HEK293 (cell line): Measurements from ENCODE around the gene SETD2.

ENCODE experiments used
- CTCF ChIA-PET: fragments of 350-600 bp; formaldehyde crosslinking; extraction: SDS; loops from one replicate; lab custom pipeline; 2021; ENCODE audit warnings: antibody characterized with exemption; lab: Yijun Ruan, JAX
- POLR2A ChIA-PET: fragments of 300-600 bp; formaldehyde crosslinking; extraction: SDS; loops from one replicate; lab custom pipeline; 2020; ENCODE audit warnings: antibody characterized with exemption, inconsistent platforms; lab: Yijun Ruan, JAX
- H3K27ac ChIP-seq: fragments of 200-500 bp; sonication (Bioruptor generic); 2 replicates; pipeline ENCODE4 v1.5.1; 2014; ENCODE audit warnings: low read depth, low read length, control low read depth, inconsistent platforms; ENCODE audit errors: extremely low read depth
- H3K36me3 ChIP-seq, 2 experiments: fragments of 200-500 bp in 1 of 2; sonication (Bioruptor generic) in 1 of 2; 1 replicate in 1 of 2; 2 replicates in 1 of 2; pipeline ENCODE4 v1.5.1; 2014 to 2017; ENCODE audit warnings: inconsistent platforms in 2 of 2, low read length in 2 of 2; ENCODE audit not compliant: control insufficient read depth in 2 of 2, insufficient read depth in 1 of 2
- H3K4me1 ChIP-seq: fragments of 200-500 bp; sonication (Bioruptor generic); 2 replicates; pipeline ENCODE4 v1.5.1; 2014; ENCODE audit warnings: mild to moderate bottlenecking, low read length, inconsistent platforms; ENCODE audit not compliant: control insufficient read depth, insufficient read depth
- H3K4me3 ChIP-seq: 2 replicates; pipeline ENCODE4 v1.5.1; 2011; ENCODE audit warnings: low read depth, mild to moderate bottlenecking, control low read depth, low read length, moderate library complexity
- H3K9me3 ChIP-seq: fragments of 200-500 bp; sonication (Bioruptor generic); 2 replicates; pipeline ENCODE4 v1.5.1; 2014; ENCODE audit warnings: low read depth, low read length, inconsistent platforms; ENCODE audit not compliant: control insufficient read depth, insufficient read depth
- BCL11B ChIP-seq: fragments of 450-650 bp; formaldehyde crosslinking; IDR thresholded peaks from 2 replicates; pipeline ENCODE4 v1.5.1; 2016; ENCODE audit warnings: low read depth, missing biosample characterization, missing genetic modification characterization
- GFI1B ChIP-seq: fragments of 450-650 bp; formaldehyde crosslinking; IDR thresholded peaks from 2 replicates; pipeline ENCODE4 v1.5.1; 2016; ENCODE audit warnings: missing biosample characterization, missing genetic modification characterization
- HOXC10 ChIP-seq: sonication (generic); formaldehyde crosslinking; IDR thresholded peaks from 2 replicates; pipeline ENCODE4 v1.8.1; 2023; ENCODE audit warnings: mild to moderate bottlenecking, missing genetic modification reagents
- KLF10 ChIP-seq: fragments of 450-650 bp; IDR thresholded peaks from 2 replicates; pipeline ENCODE4 v1.5.1; 2018; ENCODE audit warnings: missing biosample characterization, mild to moderate bottlenecking, missing genetic modification characterization
- SETDB1 ChIP-seq: IDR thresholded peaks from one replicate; pipeline ENCODE4 v1.6.1; 2017; ENCODE audit warnings: mild to moderate bottlenecking, low read length, moderate library complexity, mixed read lengths; ENCODE audit not compliant: insufficient read length
- TRIM28 ChIP-seq: IDR thresholded peaks from 2 replicates; pipeline ENCODE4 v1.6.1; 2011; ENCODE audit warnings: low read length, control low read depth, borderline replicate concordance
- ZBTB7A ChIP-seq: fragments of 450-650 bp; formaldehyde crosslinking; IDR thresholded peaks from 2 replicates; pipeline ENCODE4 v1.5.1; 2016; ENCODE audit warnings: low read depth, missing biosample characterization, missing genetic modification characterization
- ZIC2 ChIP-seq: fragments of 450-650 bp; formaldehyde crosslinking; IDR thresholded peaks from 2 replicates; pipeline ENCODE4 v1.5.1; 2016; ENCODE audit warnings: missing biosample characterization, missing genetic modification characterization
- ZNF2 ChIP-seq: fragments of 450-650 bp; formaldehyde crosslinking; IDR thresholded peaks from 2 replicates; pipeline ENCODE4 v1.5.1; 2016; ENCODE audit warnings: missing biosample characterization, missing genetic modification characterization
- ZNF292 ChIP-seq: fragments of 450-650 bp; formaldehyde crosslinking; IDR thresholded peaks from 2 replicates; pipeline ENCODE4 v1.5.1; 2016; ENCODE audit warnings: low read depth, missing biosample characterization, missing genetic modification characterization, borderline replicate concordance
- ZNF561 ChIP-seq: fragments of 450-650 bp; IDR thresholded peaks from 2 replicates; pipeline ENCODE4 v1.5.1; 2018; ENCODE audit warnings: missing biosample characterization, missing genetic modification characterization, borderline replicate concordance
- ZNF600 ChIP-seq: fragments of 450-650 bp; formaldehyde crosslinking; IDR thresholded peaks from 2 replicates; pipeline ENCODE4 v1.5.1; 2016; ENCODE audit warnings: missing biosample characterization, missing genetic modification characterization
- ZNF623 ChIP-seq: fragments of 450-650 bp; formaldehyde crosslinking; IDR thresholded peaks from 2 replicates; pipeline ENCODE4 v1.5.1; 2016; ENCODE audit warnings: missing biosample characterization, missing genetic modification characterization
- ZNF654 ChIP-seq: fragments of 450-650 bp; formaldehyde crosslinking; IDR thresholded peaks from 2 replicates; pipeline ENCODE4 v1.5.1; 2016; ENCODE audit warnings: low read depth, missing biosample characterization, missing genetic modification characterization
- ZNF677 ChIP-seq: fragments of 450-650 bp; IDR thresholded peaks from 2 replicates; pipeline ENCODE4 v1.5.0; 2018; ENCODE audit warnings: missing biosample characterization, mild to moderate bottlenecking, missing genetic modification characterization, moderate library complexity
- ZNF747 ChIP-seq: fragments of 450-650 bp; formaldehyde crosslinking; IDR thresholded peaks from 2 replicates; pipeline ENCODE4 v1.5.1; 2016; ENCODE audit warnings: missing biosample characterization, missing genetic modification characterization
- ZNF785 ChIP-seq: fragments of 450-650 bp; formaldehyde crosslinking; IDR thresholded peaks from 2 replicates; pipeline ENCODE4 v1.5.1; 2016; ENCODE audit warnings: missing biosample characterization, missing genetic modification characterization
- ZSCAN30 ChIP-seq: fragments of 450-650 bp; IDR thresholded peaks from 2 replicates; pipeline ENCODE4 v1.5.1; 2018; ENCODE audit warnings: missing biosample characterization, mild to moderate bottlenecking, missing genetic modification characterization, moderate library complexity
- TF ChIP-seq, protein P1 (sequence below): fragments of 450-650 bp; formaldehyde crosslinking; IDR thresholded peaks from 2 replicates; pipeline ENCODE4 v1.5.1; 2016; ENCODE audit warnings: missing biosample characterization, missing genetic modification characterization
- TF ChIP-seq, protein P2 (sequence below): fragments of 450-650 bp; formaldehyde crosslinking; IDR thresholded peaks from 2 replicates; pipeline ENCODE4 v1.5.1; 2016; ENCODE audit warnings: missing biosample characterization, missing genetic modification characterization

SETD2 gene

DNA sequence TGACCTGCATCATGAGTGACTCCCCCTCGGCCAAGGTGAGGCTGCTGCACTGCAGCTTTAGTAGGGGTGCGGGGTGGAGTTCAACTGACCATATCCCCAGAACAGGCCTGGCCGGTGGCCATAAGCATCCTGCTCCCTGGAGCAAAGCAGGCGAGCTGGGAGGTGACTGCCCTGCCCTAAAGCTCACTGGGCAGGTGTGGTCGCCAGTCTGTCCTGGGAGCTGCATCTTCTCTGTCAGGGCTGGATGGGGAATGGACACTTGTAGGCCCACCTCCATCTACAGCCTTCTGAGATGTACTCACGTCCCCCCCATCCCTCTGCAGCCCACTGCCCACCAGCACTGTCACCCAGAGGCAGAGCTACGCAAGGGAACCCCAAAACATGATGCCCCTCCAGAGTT is 169.9 kb downstream of the SETD2 start:
- no peaks in the 10 kb centered on the region for H3K9me3 ChIP-seq
- ChIA-PET POLR2A (interaction anchor here (0.9 kb wide), 1 partner anchor 17 kb away, joined by 3 read pairs; the partner anchor contains the start of gene CCDC12), CTCF (interaction anchor here (0.6 kb wide), 2 partner anchors 140 to 289 kb away, joined by 4 read pairs; no protein-coding TSS in a partner anchor)
- H3K4me1 ChIP-seq: no peaks in the 10 kb centered on the region
- no peak overlapping the region for H3K4me3 ChIP-seq
- no peak overlapping the region for H3K27ac ChIP-seq
- H3K36me3 ChIP-seq: peaks cover 0 to 45% of the 10 kb centered on the region in 2 experiments; a peak in 1 of 3 replicates
- TF ChIP-seq, protein P1, sequence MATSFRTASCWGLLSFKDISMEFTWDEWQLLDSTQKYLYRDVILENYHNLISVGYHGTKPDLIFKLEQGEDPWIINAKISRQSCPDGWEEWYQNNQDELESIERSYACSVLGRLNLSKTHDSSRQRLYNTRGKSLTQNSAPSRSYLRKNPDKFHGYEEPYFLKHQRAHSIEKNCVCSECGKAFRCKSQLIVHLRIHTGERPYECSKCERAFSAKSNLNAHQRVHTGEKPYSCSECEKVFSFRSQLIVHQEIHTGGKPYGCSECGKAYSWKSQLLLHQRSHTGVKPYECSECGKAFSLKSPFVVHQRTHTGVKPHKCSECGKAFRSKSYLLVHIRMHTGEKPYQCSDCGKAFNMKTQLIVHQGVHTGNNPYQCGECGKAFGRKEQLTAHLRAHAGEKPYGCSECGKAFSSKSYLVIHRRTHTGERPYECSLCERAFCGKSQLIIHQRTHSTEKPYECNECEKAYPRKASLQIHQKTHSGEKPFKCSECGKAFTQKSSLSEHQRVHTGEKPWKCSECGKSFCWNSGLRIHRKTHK (tag by site-specific recombination): no peak
- TF ChIP-seq HOXC10 (no peak), ZNF785 (no peak), ZNF2 (tag by site-specific recombination) (no peak), BCL11B (no peak), ZNF677 (tag by site-specific recombination) (no peak), ZSCAN30 (tag by site-specific recombination) (no peak)

DNA sequence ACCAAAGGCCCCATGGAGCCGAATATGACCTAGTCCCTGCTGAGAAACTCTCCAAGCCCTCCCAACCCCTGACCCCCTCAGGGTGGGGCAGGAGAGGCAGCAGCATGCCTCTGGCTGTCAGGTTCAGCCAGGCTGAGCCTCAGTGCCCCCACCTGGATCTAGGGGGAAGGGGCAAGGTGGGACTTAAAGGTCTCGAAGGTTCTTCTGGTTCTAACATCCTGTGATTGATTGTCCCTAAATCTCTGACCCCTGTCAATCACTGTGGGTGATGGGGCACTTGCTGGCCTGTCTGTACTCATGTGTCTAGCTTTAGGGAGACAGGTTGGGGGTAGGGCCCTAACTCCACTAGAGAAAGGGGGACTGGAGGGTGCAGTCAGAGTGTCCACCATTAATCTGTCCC is 170.6 kb downstream of the SETD2 start:
- Histone ChIP-seq H3K4me3 (no peak overlapping the region), H3K27ac (no peak overlapping the region), H3K9me3 (no peaks in the 10 kb centered on the region), H3K36me3 (peaks cover 0 to 46% of the 10 kb centered on the region in 2 experiments; a peak in 1 of 3 replicates), H3K4me1 (no peaks in the 10 kb centered on the region)
- TF ChIP-seq ZIC2 (tag by site-specific recombination) (0 out of 2 replicates have a peak, but pooled peaks have one; percentile 25), ZBTB7A (tag by site-specific recombination) (no peak), ZNF561 (tag by site-specific recombination) (no peak)
- POLR2A ChIA-PET: interaction anchor here (0.9 kb wide), 1 partner anchor 16 kb away, joined by 3 read pairs; the partner anchor contains the start of gene CCDC12
- CTCF ChIA-PET: interaction anchor here (0.6 kb wide), 2 partner anchors 43 to 288 kb away, joined by 4 read pairs; no protein-coding TSS in a partner anchor

DNA sequence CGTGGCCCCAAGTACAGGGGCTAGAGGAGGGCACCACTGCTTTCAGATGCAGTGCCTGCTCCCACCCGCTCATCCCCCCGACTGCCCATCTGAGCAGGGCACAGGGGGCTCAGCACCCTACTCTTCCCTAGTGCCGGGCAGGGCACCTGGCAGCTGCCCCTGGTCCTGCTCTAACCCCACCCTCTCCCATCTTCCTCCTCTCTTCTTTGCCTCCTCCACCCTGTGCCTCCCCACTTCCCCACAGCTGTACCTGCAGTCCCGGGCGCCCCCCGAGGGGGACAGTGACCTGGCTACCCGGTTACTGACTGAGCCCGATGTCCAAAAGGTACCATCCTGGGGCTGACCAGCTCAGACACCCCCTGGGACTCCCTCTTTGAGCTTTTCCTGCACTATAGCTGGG is 171.7 kb downstream of the SETD2 start:
- no peaks in the 10 kb centered on the region for H3K9me3 ChIP-seq
- ChIA-PET CTCF (interaction anchor here (0.7 kb wide), 1 partner anchor 68 kb away, joined by 3 read pairs; no protein-coding TSS in a partner anchor), POLR2A (no interaction called here)
- H3K36me3 ChIP-seq: peaks cover 0 to 45% of the 10 kb centered on the region in 2 experiments; a peak in 1 of 3 replicates
- 0 out of 2 replicates have a peak, but pooled peaks have one; percentile 2 for TF ChIP-seq ZNF600 (tag by site-specific recombination)
- TF ChIP-seq ZNF623 (tag by site-specific recombination): no peak
- no peak for TF ChIP-seq TRIM28
- H3K27ac ChIP-seq: no peak overlapping the region
- no peak overlapping the region for H3K4me3 ChIP-seq
- H3K4me1 ChIP-seq: no peaks in the 10 kb centered on the region

DNA sequence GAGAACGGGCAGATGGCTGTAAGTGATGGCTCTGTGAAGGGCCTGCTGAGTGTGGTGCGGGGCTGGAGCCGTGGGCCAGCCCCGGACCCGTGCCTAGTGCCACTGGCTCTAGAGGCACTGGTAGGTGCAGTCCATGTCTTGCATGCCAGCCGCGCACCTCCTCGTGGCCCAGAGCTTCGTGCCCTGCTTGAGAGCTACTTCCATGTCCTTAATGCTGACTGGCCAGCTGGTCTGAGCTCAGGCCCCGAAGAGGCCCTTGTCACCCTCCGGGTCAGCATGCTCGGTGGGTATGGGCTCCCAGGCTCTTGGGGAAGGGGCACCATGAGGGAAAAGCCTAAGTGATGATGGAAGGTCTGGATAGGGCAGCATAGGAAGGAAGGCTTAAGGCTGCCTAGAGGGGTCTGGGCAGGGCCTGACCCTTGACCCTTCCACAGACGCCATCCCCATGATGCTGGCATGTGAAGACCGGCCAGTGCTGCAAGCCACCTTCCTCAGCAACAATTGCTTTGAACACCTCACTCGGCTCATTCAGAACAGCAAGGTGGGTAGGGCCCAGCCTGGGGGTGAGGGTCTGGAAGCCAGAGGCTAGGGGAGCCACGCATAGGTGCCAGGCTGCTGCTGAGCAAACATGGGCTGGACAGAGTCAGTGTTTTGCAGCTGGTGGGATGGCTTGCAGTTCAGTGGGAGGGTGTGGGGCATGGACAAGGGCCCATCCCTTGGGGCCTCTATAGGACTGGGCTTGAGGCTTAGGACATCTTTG is 172.3 kb downstream of the SETD2 start:
- ChIA-PET CTCF (no interaction called here), POLR2A (no interaction called here)
- no peaks in the 10 kb centered on the region for H3K9me3 ChIP-seq
- TF ChIP-seq ZNF2 (tag by site-specific recombination): no peak
- TF ChIP-seq ZNF654 (tag by site-specific recombination): no peak
- TF ChIP-seq, protein P2, sequence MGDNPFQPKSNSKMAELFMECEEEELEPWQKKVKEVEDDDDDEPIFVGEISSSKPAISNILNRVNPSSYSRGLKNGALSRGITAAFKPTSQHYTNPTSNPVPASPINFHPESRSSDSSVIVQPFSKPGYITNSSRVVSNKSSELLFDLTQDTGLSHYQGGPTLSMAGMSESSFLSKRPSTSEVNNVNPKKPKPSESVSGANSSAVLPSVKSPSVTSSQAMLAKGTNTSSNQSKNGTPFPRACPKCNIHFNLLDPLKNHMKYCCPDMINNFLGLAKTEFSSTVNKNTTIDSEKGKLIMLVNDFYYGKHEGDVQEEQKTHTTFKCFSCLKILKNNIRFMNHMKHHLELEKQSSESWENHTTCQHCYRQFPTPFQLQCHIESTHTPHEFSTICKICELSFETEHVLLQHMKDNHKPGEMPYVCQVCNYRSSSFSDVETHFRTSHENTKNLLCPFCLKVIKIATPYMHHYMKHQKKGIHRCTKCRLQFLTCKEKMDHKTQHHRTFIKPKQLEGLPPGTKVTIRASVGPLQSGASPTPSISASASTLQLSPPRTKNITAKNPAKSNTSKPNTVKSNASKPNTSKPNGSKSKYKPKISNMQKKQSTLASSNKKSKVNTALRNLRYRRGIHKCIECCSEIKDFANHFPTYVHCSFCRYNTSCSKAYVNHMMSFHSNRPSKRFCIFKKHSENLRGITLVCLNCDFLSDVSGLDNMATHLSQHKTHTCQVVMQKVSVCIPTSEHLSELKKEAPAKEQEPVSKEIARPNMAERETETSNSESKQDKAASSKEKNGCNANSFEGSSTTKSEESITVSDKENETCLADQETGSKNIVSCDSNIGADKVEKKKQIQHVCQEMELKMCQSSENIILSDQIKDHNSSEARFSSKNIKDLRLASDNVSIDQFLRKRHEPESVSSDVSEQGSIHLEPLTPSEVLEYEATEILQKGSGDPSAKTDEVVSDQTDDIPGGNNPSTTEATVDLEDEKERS (tag by site-specific recombination): no peak
- TF ChIP-seq GFI1B (tag by site-specific recombination): no peak
- no peak for TF ChIP-seq SETDB1
- TF ChIP-seq KLF10 (tag by site-specific recombination): no peak
- no peak for TF ChIP-seq ZNF292 (tag by site-specific recombination)
- no peak for TF ChIP-seq ZNF747
- TF ChIP-seq, all 188 proteins: peak for 0
- Histone ChIP-seq H3K4me3 (no peak overlapping the region), H3K27ac (no peak overlapping the region), H3K36me3 (peaks cover 0 to 45% of the 10 kb centered on the region in 2 experiments; a peak in 1 of 3 replicates), H3K4me1 (no peaks in the 10 kb centered on the region)
